ENCODE data around the gene CD99. TPM values are rescaled to one million over a fixed set of nuclear protein-coding genes. Genes with fewer than 3 reads are reported as not detected.

CD99 gene
- total and polyA plus RNA-seq, 2 donors (not counting 3 experiments of a cell fraction or from before 2014, with no cell fraction given): 364 to 654 TPM

- TF ChIP-seq JUN (IDR thresholded peaks at IDR 0.05; ENCODE audit: borderline replicate concordance, insufficient read depth, insufficient read length, low read depth) (no peak), FOS (IDR thresholded peaks at IDR 0.05; ENCODE audit: borderline replicate concordance, insufficient read depth, low read length) (no peak), MAX (IDR thresholded peaks at IDR 0.05; ENCODE audit: insufficient read depth, insufficient read length) (no peak), POLR2AphosphoS5 (IDR thresholded peaks at IDR 0.05; ENCODE audit: insufficient read depth, low read depth, low read length) (no peak), POLR2A (IDR thresholded peaks at IDR 0.05; ENCODE audit: low read depth, low read length) (no peak), MYC (IDR thresholded peaks at IDR 0.05; ENCODE audit: low read depth, low read length) (no peak), GATA2 (IDR thresholded peaks at IDR 0.05; ENCODE audit: insufficient read depth, insufficient read length, low read depth, low read length) (no peak)
- CTCF ChIA-PET: no interaction called here
- FAIRE-seq: no peak
- H3K27ac ChIP-seq (ENCODE audit: insufficient read depth, low read depth, low read length): no peak overlapping the region
- no peak overlapping the region for H2AFZ ChIP-seq (ENCODE audit: low read depth, low read length)
- H4K20me1 ChIP-seq (replicated peaks; ENCODE audit: control insufficient read depth, extremely low read depth, insufficient read depth, low read length): no peaks in the 10 kb centered on the region
- no peaks in the 10 kb centered on the region for H3K9me1 ChIP-seq (replicated peaks; ENCODE audit: control insufficient read depth, extremely low read depth, insufficient read depth, low read length)
- peaks cover 64% of the 10 kb centered on the region for H3K4me1 ChIP-seq (ENCODE audit: control insufficient read depth, extremely low read depth, insufficient read depth, low read length)
- H3K9ac ChIP-seq (replicated peaks; ENCODE audit: extremely low read depth, insufficient read depth, low read length): no peak overlapping the region
- H3K79me2 ChIP-seq (ENCODE audit: control insufficient read depth, insufficient read depth, low read length): peaks cover 93% of the 10 kb centered on the region
- H3K36me3 ChIP-seq (ENCODE audit: control insufficient read depth in 2 of 2, extremely low read depth in 1 of 2, insufficient read depth in 2 of 2, low read length in 2 of 2): peaks cover 0 to 4% of the 10 kb centered on the region in 2 experiments
- POLR2A ChIA-PET: no interaction called here
- DNase-seq (ENCODE audit: low read depth, low spot score): no peak
- no peaks in the 10 kb centered on the region for H3K9me3 ChIP-seq (replicated peaks; ENCODE audit: control insufficient read depth, insufficient read depth, low read length)
- no peaks in the 10 kb centered on the region for H3K27me3 ChIP-seq (ENCODE audit: control insufficient read depth in 2 of 2, insufficient read depth in 2 of 2, low read length in 2 of 2)
- BruUV-seq (replicated peaks): no TSS peak
- intact Hi-C loops (cut with micrococcal nuclease): no loop called here
- dilution Hi-C loops (cut with MboI; ENCODE audit: extremely low pct_ligation_motif_present, low sequenced_read_pairs): no loop called here
- no peak overlapping the region for H3K4me2 ChIP-seq (ENCODE audit: insufficient read depth, low read length)
- no peak overlapping the region for H3K4me3 ChIP-seq (replicated peaks in 1 of 3; ENCODE audit: insufficient read depth in 1 of 3, low read depth in 1 of 3, low read length in 3 of 3)
Measured at GRCh38 chrX:2699959-2700358, 8.9 kb downstream of the CD99 start.

All from endothelial cell of umbilical vein (primary cell).